ENCODE data around the gene ULBP3.

DNA sequence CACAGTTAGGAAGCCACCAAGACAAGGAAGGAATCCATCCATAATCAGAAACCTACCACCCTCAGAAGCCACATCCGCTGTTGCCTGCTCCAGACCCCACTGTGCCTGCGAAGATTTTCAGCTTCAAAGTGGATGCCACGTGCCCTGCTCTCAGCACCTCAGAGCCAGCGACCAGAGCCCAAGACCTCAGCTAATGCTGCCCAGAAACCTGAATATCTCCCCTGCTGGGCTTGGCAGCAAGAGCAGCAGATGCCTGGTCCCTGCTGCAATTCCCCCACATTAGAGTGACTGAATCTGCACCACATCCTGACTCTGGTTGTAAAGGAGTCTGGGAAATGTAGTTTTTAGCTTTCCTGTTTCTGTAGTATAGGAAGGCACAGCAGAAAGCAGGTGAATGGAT is 10.7 kb upstream of the ULBP3 start:
- TF ChIP-seq CTCF (IDR thresholded peaks at IDR 0.05; ENCODE audit: low read length) (no peak), EZH2 (IDR thresholded peaks at IDR 0.05; ENCODE audit: borderline replicate concordance, low read length) (no peak)
